H9 (cell line): ENCODE measurements around the gene PAK5. TPM values are rescaled to one million over a fixed set of nuclear protein-coding genes. Genes with fewer than 3 reads are reported as not detected.

Source experiments
- DNase-seq: peaks from one replicate; pipeline ENCODE4 v3.0.0-alpha.2; 2017
- H2AFZ ChIP-seq: one replicate; pipeline ENCODE4 v1.6.1; 2013; ENCODE audit warnings: mild to moderate bottlenecking, low read length, control low read depth, moderate library complexity
- H2AK5ac ChIP-seq: 2 replicates; pipeline ENCODE4 v1.6.1; 2013; ENCODE audit warnings: low read length, control low read depth, mixed read lengths; ENCODE audit not compliant: insufficient read length
- H2BK120ac ChIP-seq: one replicate; pipeline ENCODE4 v1.6.1; 2013; ENCODE audit warnings: low read depth, mild to moderate bottlenecking, low read length, control low read depth, inconsistent platforms; ENCODE audit not compliant: poor library complexity, severe bottlenecking
- H2BK12ac ChIP-seq: 2 replicates; pipeline ENCODE4 v1.6.1; 2013; ENCODE audit warnings: low read length, control low read depth, mixed read lengths, low read depth; ENCODE audit not compliant: insufficient read length
- H2BK15ac ChIP-seq: 2 replicates; pipeline ENCODE4 v1.6.1; 2013; ENCODE audit warnings: low read depth, low read length, control low read depth
- H2BK20ac ChIP-seq: one replicate; pipeline ENCODE4 v1.6.1; 2013; ENCODE audit warnings: low read depth, mild to moderate bottlenecking, low read length, control low read depth, inconsistent platforms; ENCODE audit not compliant: poor library complexity, severe bottlenecking
- H2BK5ac ChIP-seq: 2 replicates; pipeline ENCODE4 v1.6.1; 2013; ENCODE audit warnings: low read length, control low read depth, mixed read lengths; ENCODE audit not compliant: insufficient read length
- H3K14ac ChIP-seq: 2 replicates; pipeline ENCODE4 v1.6.1; 2013; ENCODE audit warnings: low read length, control low read depth; ENCODE audit not compliant: insufficient read depth
- H3K18ac ChIP-seq: 2 replicates; pipeline ENCODE4 v1.6.1; 2013; ENCODE audit warnings: low read depth, mild to moderate bottlenecking, mixed read lengths, low read length, control low read depth; ENCODE audit not compliant: insufficient read length
- H3K23ac ChIP-seq: 2 replicates; pipeline ENCODE4 v1.6.1; 2013; ENCODE audit warnings: low read length, control low read depth, mixed read lengths, low read depth; ENCODE audit not compliant: insufficient read length
- H3K23me2 ChIP-seq: 2 replicates; pipeline ENCODE4 v1.6.1; 2013; ENCODE audit warnings: low read depth, mild to moderate bottlenecking, mixed read lengths, low read length, control low read depth; ENCODE audit not compliant: insufficient read length, poor library complexity, severe bottlenecking
- H3K27ac ChIP-seq: 2 replicates; pipeline ENCODE4 v1.5.1; 2013; ENCODE audit warnings: low read length, control low read depth, mixed read lengths, low read depth; ENCODE audit not compliant: insufficient read length
- H3K27me3 ChIP-seq: 2 replicates; pipeline ENCODE4 v1.6.1; 2013; ENCODE audit warnings: low read length, control low read depth, inconsistent platforms; ENCODE audit not compliant: insufficient read depth
- H3K4ac ChIP-seq: 2 replicates; pipeline ENCODE4 v1.6.1; 2013; ENCODE audit warnings: low read depth, mild to moderate bottlenecking, control low read depth, inconsistent platforms, low read length, moderate library complexity
- H3K4me1 ChIP-seq: 2 replicates; pipeline ENCODE4 v1.6.1; 2013; ENCODE audit warnings: low read length, control low read depth, inconsistent platforms; ENCODE audit not compliant: insufficient read depth
- H3K4me2 ChIP-seq: 2 replicates; pipeline ENCODE4 v1.6.1; 2013; ENCODE audit warnings: low read length, control low read depth, mixed read lengths; ENCODE audit not compliant: insufficient read length, insufficient read depth
- H3K56ac ChIP-seq: 2 replicates; pipeline ENCODE4 v1.6.1; 2013; ENCODE audit warnings: low read depth, mild to moderate bottlenecking, mixed read lengths, low read length, control low read depth; ENCODE audit not compliant: insufficient read length
- H3K79me1 ChIP-seq: 2 replicates; pipeline ENCODE4 v1.6.1; 2013; ENCODE audit warnings: low read depth, mild to moderate bottlenecking, moderate library complexity, low read length, control low read depth, inconsistent platforms; ENCODE audit not compliant: insufficient read depth, poor library complexity, severe bottlenecking
- H3K79me2 ChIP-seq: 2 replicates; pipeline ENCODE4 v1.6.1; 2013; ENCODE audit warnings: low read length, control low read depth, inconsistent platforms; ENCODE audit not compliant: insufficient read depth
- H3K9ac ChIP-seq: 2 replicates; pipeline ENCODE4 v1.6.1; 2013; ENCODE audit warnings: low read length, control low read depth, mixed read lengths; ENCODE audit not compliant: insufficient read length; ENCODE audit errors: extremely low read depth
- H3K9me3 ChIP-seq: one replicate; pipeline ENCODE4 v1.6.1; 2013; ENCODE audit warnings: low read depth, low read length, inconsistent platforms; ENCODE audit not compliant: control insufficient read depth
- H3T11ph ChIP-seq: one replicate; pipeline ENCODE4 v1.6.1; 2013; ENCODE audit warnings: mild to moderate bottlenecking, low read length, control low read depth, inconsistent platforms
- H4K20me1 ChIP-seq: one replicate; pipeline ENCODE4 v1.6.1; 2013; ENCODE audit not compliant: control insufficient read depth, insufficient read length, insufficient read depth
- H4K5ac ChIP-seq: 2 replicates; pipeline ENCODE4 v1.6.1; 2013; ENCODE audit warnings: low read depth, mild to moderate bottlenecking, mixed read lengths, low read length, control low read depth; ENCODE audit not compliant: insufficient read length
- H4K8ac ChIP-seq: replicated peaks from 2 replicates; pipeline ENCODE4 v1.6.1; 2013; ENCODE audit warnings: low read length, control low read depth, mixed read lengths, low read depth; ENCODE audit not compliant: insufficient read length
- H4K91ac ChIP-seq: 2 replicates; pipeline ENCODE4 v1.6.1; 2013; ENCODE audit warnings: low read depth, mild to moderate bottlenecking, moderate library complexity, mixed read lengths, low read length, control low read depth; ENCODE audit not compliant: insufficient read length
- H3K27ac Mint-ChIP-seq, 3 experiments: 2 replicates in 2 of 3; 3 replicates in 1 of 3; pipeline ENCODE4 v1.8.0; 2020 to 2021; ENCODE audit warnings: mixed read lengths in 3 of 3, mild to moderate bottlenecking in 1 of 3, moderate library complexity in 1 of 3
- H3K27me3 Mint-ChIP-seq: 2 replicates; pipeline ENCODE4 v1.8.0; 2021; ENCODE audit warnings: low read depth, mild to moderate bottlenecking, moderate library complexity, mixed read lengths
- H3K36me3 Mint-ChIP-seq, 3 experiments: 2 replicates in 2 of 3; 3 replicates in 1 of 3; pipeline ENCODE4 v1.8.0; 2020 to 2021; ENCODE audit warnings: low read depth in 3 of 3, mixed read lengths in 3 of 3; ENCODE audit not compliant: insufficient read depth in 1 of 3
- H3K4me1 Mint-ChIP-seq, 2 experiments: 2 replicates each; pipeline ENCODE4 v1.8.0; 2020; ENCODE audit warnings: mixed read lengths in 2 of 2
- H3K4me3 Mint-ChIP-seq, 2 experiments: 2 replicates in 1 of 2; 3 replicates in 1 of 2; pipeline ENCODE4 v1.8.0; 2020 to 2021; ENCODE audit warnings: mild to moderate bottlenecking in 2 of 2, mixed read lengths in 2 of 2, moderate library complexity in 1 of 2
- H3K9me3 Mint-ChIP-seq, 2 experiments: 2 replicates in 1 of 2; 3 replicates in 1 of 2; pipeline ENCODE4 v1.8.0; 2020; ENCODE audit warnings: mild to moderate bottlenecking in 2 of 2, mixed read lengths in 2 of 2, moderate library complexity in 1 of 2
- CTCF ChIP-seq: fragments of 200-600 bp; sonication (generic); conservative IDR thresholded peaks from 3 replicates; pipeline ENCODE4 v1.8.0; 2021; ENCODE audit warnings: antibody characterized with exemption, mild to moderate bottlenecking
- WGBS: extraction: QIAGEN DNeasy Blood & Tissue Kit; methylation state at CpG from one replicate; pipeline ENCODE4 v1.1.7; 2013; ENCODE audit warnings: missing lambda C conversion rate, low lambda C conversion rate, mixed read lengths; ENCODE audit not compliant: insufficient read length; ENCODE audit errors: extremely low coverage; 5-methylcytosine and 5-hydroxymethylcytosine counted together
- total RNA-seq: library from RNA; stranded (reverse); gene quantifications from 2 replicates; pipeline ENCODE4 v1.2.1, GENCODE V29; 2021

The PAK5 gene
- total RNA-seq, 1 experiment from 2014 or later, result 0.20 TPM

- Histone ChIP-seq H4K91ac (no peak overlapping the region), H3K9me3 (no peaks in the 10 kb centered on the region), H2BK12ac (no peak overlapping the region), H3K27me3 (no peaks in the 10 kb centered on the region), H3K79me2 (no peaks in the 10 kb centered on the region), H3K4ac (no peak overlapping the region), H2BK15ac (no peak overlapping the region), H3K27ac (no peak overlapping the region), H3K56ac (no peak overlapping the region), H4K8ac (no peak overlapping the region), H3K23ac (no peak overlapping the region), H3K4me2 (no peak overlapping the region), H2AK5ac (no peak overlapping the region), H3K18ac (no peak overlapping the region), H4K20me1 (no peaks in the 10 kb centered on the region), H2BK20ac (no peak overlapping the region), H2BK120ac (no peak overlapping the region), H2BK5ac (no peak overlapping the region), H3K79me1 (no peaks in the 10 kb centered on the region), H3T11ph (no peak overlapping the region), H3K9ac (no peak overlapping the region), H3K4me1 (no peaks in the 10 kb centered on the region), H4K5ac (no peak overlapping the region), H2AFZ (no peak overlapping the region), H3K23me2 (no peaks in the 10 kb centered on the region), H3K14ac (no peak overlapping the region)
- H3K36me3 Mint-ChIP-seq, result peaks cover 0 to 4% (median 0%) of the 10 kb centered on the region in 3 experiments; a peak in 1 of 7 replicates
- no peaks in the 10 kb centered on the region for H3K9me3 Mint-ChIP-seq
- no peak for TF ChIP-seq CTCF
- no CpG with 5 or more reads among the region's 1 CpG for WGBS
- DNase-seq, result no peak
- H3K4me1 Mint-ChIP-seq, result peaks cover 2 to 4% of the 10 kb centered on the region in 2 experiments; a peak in 2 of 4 replicates
- no peak overlapping the region for H3K27ac Mint-ChIP-seq
- H3K4me3 Mint-ChIP-seq, result no peak overlapping the region
- H3K27me3 Mint-ChIP-seq, result no peaks in the 10 kb centered on the region
Measured at GRCh38 chr20:9810738-9811137, 28.1 kb downstream of the PAK5 start.
